ENCODE measurements around the gene RCOR1. TPM values are rescaled to one million over a fixed set of nuclear protein-coding genes. Genes with fewer than 3 reads are reported as not detected.

The RCOR1 gene
- total RNA-seq, 1 experiment from 2014 or later: 25.4 TPM

DNA sequence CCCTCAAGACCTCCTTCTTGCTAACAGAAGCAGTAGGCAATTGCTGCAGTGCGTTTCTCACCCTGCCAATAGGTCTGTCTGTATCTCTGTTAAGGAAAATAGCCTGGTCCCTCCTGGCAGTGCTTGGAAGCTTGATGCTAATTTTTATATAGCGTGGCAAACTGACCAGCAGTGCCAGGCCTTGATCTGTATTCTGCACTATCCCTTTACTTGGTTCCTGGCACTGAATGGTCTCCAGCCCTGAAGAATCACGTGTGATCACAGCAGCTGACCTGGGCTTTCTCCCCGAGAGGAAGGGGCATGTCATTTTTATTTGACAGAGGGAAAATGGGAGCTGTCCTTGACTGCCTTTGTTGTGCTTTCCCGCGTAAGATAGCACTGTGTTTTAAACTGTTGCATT is 136.1 kb downstream of the RCOR1 start (continued):
- TF ChIP-seq PREB (CRISPR knock-in tag; IDR thresholded peaks at IDR 0.05; ENCODE audit: borderline replicate concordance) (no peak), PRDM15 (CRISPR knock-in tag; IDR thresholded peaks at IDR 0.05) (no peak), SMAD4 (CRISPR knock-in tag; IDR thresholded peaks at IDR 0.05) (no peak)

- Mint-ChIP-seq H3K4me1 (0 out of 2 replicates have a peak, but pooled peaks cover 2% of the 10 kb centered on the region), H3K27ac (0 out of 2 replicates have a peak overlapping the region, but pooled peaks have one; percentile 45), H3K4me3 (no peak overlapping the region), H3K27me3 (ENCODE audit: low read depth) (no peaks in the 10 kb centered on the region), H3K9me3 (no peaks in the 10 kb centered on the region), H3K36me3 (peaks cover 36% of the 10 kb centered on the region)
- POLR2A ChIA-PET: no interaction called here
- no peak for ATAC-seq
- no peak for DNase-seq (ENCODE audit: low spot score)
- CTCF ChIA-PET: no interaction called here
- TF ChIP-seq, protein P1, sequence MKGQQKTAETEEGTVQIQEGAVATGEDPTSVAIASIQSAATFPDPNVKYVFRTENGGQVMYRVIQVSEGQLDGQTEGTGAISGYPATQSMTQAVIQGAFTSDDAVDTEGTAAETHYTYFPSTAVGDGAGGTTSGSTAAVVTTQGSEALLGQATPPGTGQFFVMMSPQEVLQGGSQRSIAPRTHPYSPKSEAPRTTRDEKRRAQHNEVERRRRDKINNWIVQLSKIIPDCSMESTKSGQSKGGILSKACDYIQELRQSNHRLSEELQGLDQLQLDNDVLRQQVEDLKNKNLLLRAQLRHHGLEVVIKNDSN (CRISPR knock-in tag; IDR thresholded peaks at IDR 0.05): no peak
- TF ChIP-seq SOX15 (CRISPR knock-in tag; IDR thresholded peaks at IDR 0.05) (no peak), NR2C2 (CRISPR knock-in tag; IDR thresholded peaks at IDR 0.05) (no peak), HMGA2 (CRISPR knock-in tag; IDR thresholded peaks at IDR 0.05) (no peak), ZNF416 (CRISPR knock-in tag; IDR thresholded peaks at IDR 0.05) (no peak), CBFB (CRISPR knock-in tag; IDR thresholded peaks at IDR 0.05; ENCODE audit: low read depth) (no peak), ELF4 (CRISPR knock-in tag; IDR thresholded peaks at IDR 0.05; ENCODE audit: low read depth) (no peak), OVOL2 (CRISPR knock-in tag; IDR thresholded peaks at IDR 0.05; ENCODE audit: borderline replicate concordance) (no peak), JAZF1 (CRISPR knock-in tag; IDR thresholded peaks at IDR 0.05) (no peak), FOXJ3 (CRISPR knock-in tag; IDR thresholded peaks at IDR 0.05; ENCODE audit: borderline replicate concordance) (no peak), ZNF532 (CRISPR knock-in tag; IDR thresholded peaks at IDR 0.05; ENCODE audit: borderline replicate concordance) (no peak), PRRX2 (CRISPR knock-in tag; IDR thresholded peaks at IDR 0.05) (no peak), RORB (CRISPR knock-in tag; IDR thresholded peaks at IDR 0.05) (no peak), ATF1 (CRISPR knock-in tag; IDR thresholded peaks at IDR 0.05) (no peak), FOXK1 (CRISPR knock-in tag; IDR thresholded peaks at IDR 0.05) (no peak), IRF1 (CRISPR knock-in tag; IDR thresholded peaks at IDR 0.05) (no peak), ATF6 (CRISPR knock-in tag; IDR thresholded peaks at IDR 0.05) (no peak)
- TF ChIP-seq, protein P2, sequence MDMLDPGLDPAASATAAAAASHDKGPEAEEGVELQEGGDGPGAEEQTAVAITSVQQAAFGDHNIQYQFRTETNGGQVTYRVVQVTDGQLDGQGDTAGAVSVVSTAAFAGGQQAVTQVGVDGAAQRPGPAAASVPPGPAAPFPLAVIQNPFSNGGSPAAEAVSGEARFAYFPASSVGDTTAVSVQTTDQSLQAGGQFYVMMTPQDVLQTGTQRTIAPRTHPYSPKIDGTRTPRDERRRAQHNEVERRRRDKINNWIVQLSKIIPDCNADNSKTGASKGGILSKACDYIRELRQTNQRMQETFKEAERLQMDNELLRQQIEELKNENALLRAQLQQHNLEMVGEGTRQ (CRISPR knock-in tag; IDR thresholded peaks at IDR 0.05): no peak
These were observed 136.8 kb downstream of the RCOR1 start for GRCh38 chr14:102729268-102729667.
